ENCODE measurements around the gene LSAMP.

Gene LSAMP

GRCh38 chr3:116087426-116087825 lies 357.9 kb downstream of the LSAMP start:
- TF ChIP-seq CTCF (IDR thresholded peaks at IDR 0.05): no peak

- no peak for TF ChIP-seq CTCF (IDR thresholded peaks at IDR 0.05)
Observed at GRCh38 chr3:116084999-116085791, 360.1 kb downstream of the LSAMP start.

DNA sequence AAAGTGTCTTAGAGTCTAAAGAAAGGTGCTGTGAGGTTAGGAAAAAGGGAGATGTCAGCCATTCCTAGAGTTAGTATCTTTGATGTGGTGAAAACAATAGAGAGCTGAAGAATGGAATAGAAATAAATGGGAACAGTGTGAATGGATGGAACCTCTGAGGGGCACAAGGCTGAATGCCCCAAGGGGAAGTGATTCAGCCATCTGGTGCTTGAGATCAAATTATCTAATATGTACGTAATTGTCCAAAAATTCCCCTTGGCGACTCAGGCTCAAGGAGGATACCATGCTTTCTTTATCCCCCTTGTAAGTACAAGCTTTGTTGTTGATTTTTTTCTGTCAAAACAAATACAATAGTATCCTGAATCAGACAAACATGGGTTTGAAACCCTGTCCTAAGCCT lies 361.6 kb downstream of the LSAMP start:
- no peak for TF ChIP-seq CTCF (IDR thresholded peaks at IDR 0.05)

DNA sequence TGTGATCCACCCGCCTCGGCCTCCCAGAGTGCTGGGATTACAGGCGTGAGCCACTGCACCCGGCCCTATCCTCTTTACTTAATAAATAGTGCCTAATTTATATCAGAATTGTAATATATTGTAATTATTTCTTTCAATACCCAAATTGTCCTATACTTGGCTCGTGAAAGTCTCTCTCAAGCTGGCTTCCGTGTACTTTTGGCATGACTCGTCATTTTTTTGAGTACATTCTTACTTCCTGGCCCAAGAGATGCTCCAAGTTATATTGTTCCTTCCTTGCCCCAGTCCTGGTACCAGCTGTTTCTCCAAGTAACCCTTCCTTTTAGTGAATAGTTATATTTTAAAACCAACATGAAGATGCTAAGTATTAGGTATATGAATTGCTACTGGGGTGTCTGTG lies 366.7 kb downstream of the LSAMP start:
- TF ChIP-seq CTCF (IDR thresholded peaks at IDR 0.05): no peak

- TF ChIP-seq CTCF (IDR thresholded peaks at IDR 0.05): no peak
Observed at GRCh38 chr3:116077557-116077956, 367.7 kb downstream of the LSAMP start.

- TF ChIP-seq CTCF (IDR thresholded peaks at IDR 0.05): no peak
Observed at GRCh38 chr3:116077059-116077458, 368.2 kb downstream of the LSAMP start.

DNA sequence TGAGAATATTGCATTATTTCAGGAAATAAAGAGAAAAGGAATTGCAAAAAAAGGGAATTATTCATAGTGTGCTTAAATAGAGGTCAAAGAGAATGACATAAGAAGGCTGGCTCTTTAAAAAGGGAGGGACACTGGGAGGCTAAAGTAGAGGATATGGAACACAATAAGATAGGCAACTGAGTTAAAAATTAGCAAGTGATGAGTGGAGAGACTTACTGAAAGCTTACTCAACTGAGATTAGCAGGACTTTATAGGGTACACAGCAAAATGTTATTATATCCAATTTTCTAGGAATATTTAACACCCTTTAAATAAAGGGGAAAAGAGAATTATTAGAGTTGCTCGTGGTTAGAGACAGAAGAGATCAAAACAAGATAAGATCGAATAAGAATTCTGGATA lies 375.2 kb downstream of the LSAMP start:
- TF ChIP-seq CTCF (IDR thresholded peaks at IDR 0.05): no peak

- TF ChIP-seq CTCF (IDR thresholded peaks at IDR 0.05): no peak
Observed at GRCh38 chr3:116069024-116069423, 376.3 kb downstream of the LSAMP start.

Data from LNCAP (cell line).